Smooth muscle cell of trachea (primary cell): Measurements from ENCODE around the gene KRTAP11-1. TPM values are rescaled to one million over a fixed set of nuclear protein-coding genes. Genes with fewer than 3 reads are reported as not detected.

ENCODE experiments used
- total RNA-seq: library from RNA; depleted of rRNA; stranded (reverse); fragments of >200 nt; gene quantifications from 2 replicates; pipeline ENCODE4 v1.2.1, GENCODE V29; 2014

The KRTAP11-1 gene, protein sequence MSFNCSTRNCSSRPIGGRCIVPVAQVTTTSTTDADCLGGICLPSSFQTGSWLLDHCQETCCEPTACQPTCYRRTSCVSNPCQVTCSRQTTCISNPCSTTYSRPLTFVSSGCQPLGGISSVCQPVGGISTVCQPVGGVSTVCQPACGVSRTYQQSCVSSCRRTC
- not detected in 2 replicates for total RNA-seq

GRCh38 chr21:30881480-30881879, at the start of gene KRTAP11-1:
KRTAP11-1 (minus strand) TSS chr21:30881580; CDS start chr21:30881524, 56 bp downstream.

Other genes with a start within 250 kb of the KRTAP11-1 start
- not detected in 2 replicates for gene KRTAP20-2, start 246.4 kb downstream of the KRTAP11-1 start, total RNA-seq
- gene KRTAP20-3, start 238.7 kb downstream of the KRTAP11-1 start, total RNA-seq: not detected in 2 replicates
- gene KRTAP21-3, start 162.8 kb downstream of the KRTAP11-1 start, total RNA-seq: not detected in 2 replicates
- not detected in 2 replicates for gene KRTAP21-2, start 134.3 kb downstream of the KRTAP11-1 start, total RNA-seq
- gene KRTAP21-1, start 126.2 kb downstream of the KRTAP11-1 start, total RNA-seq: not detected in 2 replicates
- gene KRTAP8-1, start 68.3 kb downstream of the KRTAP11-1 start, total RNA-seq: not detected in 2 replicates
- gene KRTAP7-1, start 51.8 kb downstream of the KRTAP11-1 start, total RNA-seq: not detected in 2 replicates
- gene KRTAP19-8, start 156.9 kb upstream of the KRTAP11-1 start, total RNA-seq: not detected in 2 replicates